Measurements from ENCODE around the gene NELFA.

GRCh38 chr4:1979477-1980196 is 29.1 kb downstream of the NELFA start:
- TF ChIP-seq CTCF (IDR thresholded peaks at IDR 0.05) (no peak), POLR2A (IDR thresholded peaks at IDR 0.05) (no peak)

All from right lobe of liver (tissue), 4 donors.